DOHH2 (cell line): ENCODE measurements around the gene CTNNA2.

ENCODE experiments used
- EZH2phosphoT487 ChIP-seq: fragments of 200-600 bp; sonication (generic); IDR thresholded peaks from 2 replicates; pipeline ENCODE4 v1.6.1; 2017; ENCODE audit warnings: borderline replicate concordance, mild to moderate bottlenecking, antibody characterized with exemption, low read length, moderate library complexity, mixed read lengths
- TF ChIP-seq, protein P1 (sequence below): fragments of 200-600 bp; sonication (generic); IDR thresholded peaks from one replicate; pipeline ENCODE4 v1.5.1; 2014; ENCODE audit warnings: antibody characterized with exemption, mild to moderate bottlenecking, low read depth, low read length; ENCODE audit not compliant: poor library complexity, severe bottlenecking

DNA sequence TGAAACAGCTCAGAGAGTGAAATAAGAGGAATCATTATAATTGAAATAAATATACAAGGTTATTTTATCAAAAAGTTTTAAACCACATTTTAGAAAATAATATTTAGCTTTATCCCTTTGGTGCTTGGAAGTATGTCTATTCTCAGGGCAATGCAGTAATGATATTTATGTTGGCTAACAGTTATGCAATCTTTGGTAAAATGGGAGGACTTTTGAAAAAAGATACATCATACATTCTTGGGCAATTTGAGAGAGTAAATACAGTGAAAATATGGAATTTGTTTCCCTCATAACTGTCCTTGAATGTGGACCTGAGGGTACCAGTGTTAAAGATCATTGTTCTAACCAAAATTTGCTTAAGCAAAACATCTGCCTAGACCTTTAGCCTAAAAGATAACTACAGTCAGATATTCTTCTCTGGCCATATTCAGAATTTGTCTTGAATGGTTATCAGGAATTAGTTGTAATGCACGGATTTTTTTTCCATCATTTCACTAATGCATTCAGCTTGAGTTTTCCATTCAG lies 654.5 kb downstream of the CTNNA2 start:
- TF ChIP-seq, protein P1, sequence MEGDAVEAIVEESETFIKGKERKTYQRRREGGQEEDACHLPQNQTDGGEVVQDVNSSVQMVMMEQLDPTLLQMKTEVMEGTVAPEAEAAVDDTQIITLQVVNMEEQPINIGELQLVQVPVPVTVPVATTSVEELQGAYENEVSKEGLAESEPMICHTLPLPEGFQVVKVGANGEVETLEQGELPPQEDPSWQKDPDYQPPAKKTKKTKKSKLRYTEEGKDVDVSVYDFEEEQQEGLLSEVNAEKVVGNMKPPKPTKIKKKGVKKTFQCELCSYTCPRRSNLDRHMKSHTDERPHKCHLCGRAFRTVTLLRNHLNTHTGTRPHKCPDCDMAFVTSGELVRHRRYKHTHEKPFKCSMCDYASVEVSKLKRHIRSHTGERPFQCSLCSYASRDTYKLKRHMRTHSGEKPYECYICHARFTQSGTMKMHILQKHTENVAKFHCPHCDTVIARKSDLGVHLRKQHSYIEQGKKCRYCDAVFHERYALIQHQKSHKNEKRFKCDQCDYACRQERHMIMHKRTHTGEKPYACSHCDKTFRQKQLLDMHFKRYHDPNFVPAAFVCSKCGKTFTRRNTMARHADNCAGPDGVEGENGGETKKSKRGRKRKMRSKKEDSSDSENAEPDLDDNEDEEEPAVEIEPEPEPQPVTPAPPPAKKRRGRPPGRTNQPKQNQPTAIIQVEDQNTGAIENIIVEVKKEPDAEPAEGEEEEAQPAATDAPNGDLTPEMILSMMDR, result no peak
- no peak for TF ChIP-seq EZH2phosphoT487
